IPS-20b (cell line): ENCODE results near the gene RASA3.

Experiments used
- H3K27ac ChIP-seq: one replicate; pipeline ENCODE4 v1.5.1; 2013; ENCODE audit warnings: low read length
- H3K27me3 ChIP-seq: 2 replicates; pipeline ENCODE4 v1.6.1; 2013; ENCODE audit warnings: mild to moderate bottlenecking, low read length, inconsistent platforms; ENCODE audit not compliant: insufficient read depth
- H3K36me3 ChIP-seq: 2 replicates; pipeline ENCODE4 v1.6.1; 2013; ENCODE audit warnings: low read depth, mild to moderate bottlenecking, inconsistent platforms, low read length, moderate library complexity; ENCODE audit not compliant: insufficient read depth
- H3K4me1 ChIP-seq: 2 replicates; pipeline ENCODE4 v1.6.1; 2013; ENCODE audit warnings: mild to moderate bottlenecking, control low read depth, inconsistent platforms, low read length, moderate library complexity; ENCODE audit not compliant: insufficient read depth
- H3K4me3 ChIP-seq: 2 replicates; pipeline ENCODE4 v1.5.1; 2013; ENCODE audit warnings: mild to moderate bottlenecking, low read length, inconsistent platforms
- H3K9ac ChIP-seq: 2 replicates; pipeline ENCODE4 v1.6.1; 2013; ENCODE audit warnings: low read depth, mild to moderate bottlenecking, inconsistent platforms, low read length, moderate library complexity
- H3K9me3 ChIP-seq: 2 replicates; pipeline ENCODE4 v1.6.1; 2013; ENCODE audit warnings: mild to moderate bottlenecking, low read depth, low read length, inconsistent platforms; ENCODE audit not compliant: insufficient read depth

The RASA3 gene

GRCh38 chr13:114005206-114005724, 127.2 kb downstream of the RASA3 start:
- Histone ChIP-seq H3K27ac (no peak overlapping the region), H3K27me3 (no peaks in the 10 kb centered on the region), H3K36me3 (0 out of 2 replicates have a peak, but pooled peaks cover 5% of the 10 kb centered on the region), H3K9me3 (no peaks in the 10 kb centered on the region), H3K4me1 (no peaks in the 10 kb centered on the region), H3K4me3 (no peak overlapping the region), H3K9ac (no peak overlapping the region)

- no peaks in the 10 kb centered on the region for H3K27me3 ChIP-seq
- no peak overlapping the region for H3K4me3 ChIP-seq
- H3K4me1 ChIP-seq, result no peaks in the 10 kb centered on the region
- H3K9me3 ChIP-seq, result no peaks in the 10 kb centered on the region
- H3K9ac ChIP-seq, result no peak overlapping the region
- 0 out of 2 replicates have a peak, but pooled peaks cover 5% of the 10 kb centered on the region for H3K36me3 ChIP-seq
- no peak overlapping the region for H3K27ac ChIP-seq
Observed at GRCh38 chr13:114004420-114005205, 127.8 kb downstream of the RASA3 start.

DNA sequence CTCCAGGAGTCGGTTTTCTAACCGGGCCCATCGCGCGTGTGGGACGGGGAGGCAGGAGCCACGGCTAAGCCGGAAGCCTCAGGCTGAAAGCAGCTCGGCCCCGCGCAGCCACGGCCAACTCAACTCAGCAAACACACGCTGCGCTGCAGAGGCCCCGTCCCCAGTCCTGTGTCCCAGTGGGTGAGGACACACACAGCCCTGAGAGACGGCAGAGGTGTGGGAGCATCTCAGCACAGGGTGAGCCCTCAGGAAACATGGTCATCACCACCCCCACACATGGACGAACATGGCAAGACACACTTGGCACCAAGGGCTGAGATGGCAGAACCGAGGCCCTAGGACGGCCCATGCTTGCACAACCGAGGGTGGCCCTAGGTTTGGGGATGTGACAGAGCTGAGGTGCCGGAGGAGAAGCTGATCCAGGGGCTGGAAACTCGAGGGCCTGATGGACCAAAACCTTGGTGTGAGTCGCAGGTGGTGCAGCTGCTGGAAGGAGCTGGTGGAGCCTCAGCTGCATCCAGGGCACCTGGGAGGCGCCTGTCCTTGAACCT, 129.6 kb downstream of the RASA3 start:
- Histone ChIP-seq H3K27ac (no peak overlapping the region), H3K4me1 (no peaks in the 10 kb centered on the region), H3K36me3 (no peaks in the 10 kb centered on the region), H3K27me3 (no peaks in the 10 kb centered on the region), H3K9me3 (no peaks in the 10 kb centered on the region), H3K9ac (no peak overlapping the region), H3K4me3 (no peak overlapping the region)

DNA sequence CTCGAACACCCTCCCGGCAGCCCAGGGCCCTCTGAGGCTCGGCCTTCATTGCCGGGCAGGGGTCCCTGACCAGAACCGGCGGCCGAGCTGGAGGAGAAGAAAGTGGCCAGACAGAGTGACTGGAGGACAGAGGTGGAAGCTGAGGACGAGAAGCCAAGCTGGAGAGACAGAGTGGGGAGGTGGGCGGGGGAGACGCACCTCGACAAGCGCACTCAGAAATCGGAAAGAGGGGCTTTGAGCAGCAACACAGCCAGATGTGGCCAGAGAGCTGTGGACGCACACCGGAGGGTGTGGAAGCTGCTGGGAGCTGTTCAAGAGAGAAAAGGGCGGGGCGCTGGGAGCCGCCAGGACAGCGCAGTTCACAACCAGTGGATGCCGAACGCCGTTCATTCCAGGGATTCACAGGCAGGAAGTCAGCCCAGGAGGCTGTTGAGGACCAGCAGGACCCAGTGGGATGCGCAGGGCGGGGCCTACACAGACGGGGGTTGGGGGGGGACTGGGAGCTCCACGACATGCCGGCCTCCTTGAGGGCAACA, 130.3 kb downstream of the RASA3 start:
- no peaks in the 10 kb centered on the region for H3K4me1 ChIP-seq
- H3K4me3 ChIP-seq, result no peak overlapping the region
- no peaks in the 10 kb centered on the region for H3K9me3 ChIP-seq
- H3K9ac ChIP-seq, result no peak overlapping the region
- no peaks in the 10 kb centered on the region for H3K27me3 ChIP-seq
- H3K27ac ChIP-seq, result no peak overlapping the region
- H3K36me3 ChIP-seq, result no peaks in the 10 kb centered on the region

- H3K9me3 ChIP-seq, result no peaks in the 10 kb centered on the region
- no peak overlapping the region for H3K27ac ChIP-seq
- H3K4me3 ChIP-seq, result no peak overlapping the region
- no peak overlapping the region for H3K9ac ChIP-seq
- no peaks in the 10 kb centered on the region for H3K27me3 ChIP-seq
- H3K36me3 ChIP-seq, result no peaks in the 10 kb centered on the region
- no peaks in the 10 kb centered on the region for H3K4me1 ChIP-seq
Observed at GRCh38 chr13:114001331-114002008, 131.0 kb downstream of the RASA3 start.

DNA sequence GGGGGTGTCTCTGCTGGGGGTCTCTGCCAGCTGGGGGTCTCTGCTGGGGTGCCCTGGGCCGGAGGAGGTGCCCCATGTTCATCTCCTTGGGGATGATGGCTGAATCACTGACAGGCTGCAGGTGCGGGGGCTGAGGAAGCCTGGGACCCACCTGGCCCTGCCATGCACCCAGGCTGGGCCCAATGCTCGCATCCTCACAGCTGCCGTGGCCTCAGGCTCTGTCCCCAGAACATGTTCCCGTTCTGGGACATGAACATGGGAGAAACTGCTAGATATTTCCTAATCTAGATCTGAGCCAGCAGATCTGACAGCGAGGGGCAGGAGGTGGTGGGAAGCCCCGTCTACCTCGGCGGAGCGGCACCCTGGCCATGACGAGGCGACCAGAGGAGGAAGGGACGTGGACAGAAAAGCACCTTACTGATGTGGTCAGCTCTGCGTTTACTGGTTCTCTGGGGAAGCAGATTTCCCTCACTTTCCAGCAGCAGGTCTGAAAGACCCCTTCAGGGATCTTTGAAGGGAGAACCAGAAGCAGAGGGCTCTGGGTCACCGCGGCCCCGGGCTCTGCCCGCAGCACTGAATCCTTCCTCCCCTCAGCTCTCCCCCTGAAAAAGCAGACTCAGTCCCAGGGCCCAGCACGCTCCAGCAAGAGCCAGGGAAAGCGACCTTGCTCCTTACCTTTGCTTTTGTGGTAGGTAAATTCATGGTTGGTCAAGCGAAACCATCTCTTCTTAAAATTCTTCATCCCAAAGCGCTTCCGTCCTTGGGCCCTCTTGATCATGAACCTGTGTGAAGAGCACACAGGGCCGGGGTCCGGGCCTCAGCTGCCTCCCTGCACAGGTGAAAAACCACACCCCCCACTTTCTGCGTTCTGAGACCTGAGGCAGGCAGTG, 132.0 kb downstream of the RASA3 start:
- Histone ChIP-seq H3K36me3 (no peaks in the 10 kb centered on the region), H3K4me3 (no peak overlapping the region), H3K9me3 (no peaks in the 10 kb centered on the region), H3K27ac (no peak overlapping the region), H3K9ac (no peak overlapping the region), H3K27me3 (no peaks in the 10 kb centered on the region), H3K4me1 (no peaks in the 10 kb centered on the region)

GRCh38 chr13:113999618-113999910, 132.9 kb downstream of the RASA3 start:
- Histone ChIP-seq H3K27me3 (no peaks in the 10 kb centered on the region), H3K27ac (no peak overlapping the region), H3K4me3 (no peak overlapping the region), H3K9me3 (no peaks in the 10 kb centered on the region), H3K4me1 (no peaks in the 10 kb centered on the region), H3K9ac (no peak overlapping the region), H3K36me3 (no peaks in the 10 kb centered on the region)

DNA sequence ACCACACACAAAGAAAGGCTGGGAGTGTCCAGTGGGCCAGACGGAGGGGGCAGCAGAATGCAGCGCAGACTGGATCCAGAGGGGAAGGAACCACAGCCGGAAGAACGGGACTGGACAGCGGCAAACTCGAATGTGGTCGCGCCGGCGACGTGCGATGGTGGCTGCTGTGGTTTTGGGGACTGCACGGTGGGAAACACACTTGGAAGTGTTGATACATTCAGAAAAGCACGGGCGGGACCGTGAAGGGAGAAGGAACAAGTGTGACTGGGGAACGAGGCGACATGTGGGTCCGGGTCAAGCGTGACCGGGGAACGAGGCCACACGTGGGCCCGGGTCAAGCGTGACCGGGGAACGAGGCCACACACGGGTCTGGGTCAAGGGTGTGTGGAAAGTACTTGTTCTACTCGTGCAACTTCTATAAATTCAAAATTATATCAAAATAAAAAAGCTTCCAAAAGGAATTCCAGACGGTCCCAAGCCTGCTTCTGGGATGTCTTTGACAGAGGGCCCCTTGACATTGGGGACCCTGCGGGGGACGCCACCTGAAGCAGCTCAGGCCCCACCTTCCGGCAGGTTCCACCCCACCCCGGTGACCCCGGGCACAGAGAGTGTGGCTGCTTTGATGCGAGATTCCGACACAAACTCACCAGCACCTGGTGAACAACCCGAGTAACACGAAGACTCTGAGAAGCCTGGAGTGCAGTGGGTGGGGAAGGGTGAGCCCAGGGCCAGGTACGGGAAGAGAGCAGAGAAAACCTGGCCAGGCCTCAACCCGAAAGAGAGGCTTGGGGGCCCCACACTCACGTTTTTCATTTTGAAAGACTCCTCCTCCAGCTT, 133.4 kb downstream of the RASA3 start:
- no peaks in the 10 kb centered on the region for H3K9me3 ChIP-seq
- no peaks in the 10 kb centered on the region for H3K27me3 ChIP-seq
- no peaks in the 10 kb centered on the region for H3K36me3 ChIP-seq
- no peak overlapping the region for H3K9ac ChIP-seq
- H3K27ac ChIP-seq, result no peak overlapping the region
- no peak overlapping the region for H3K4me3 ChIP-seq
- no peaks in the 10 kb centered on the region for H3K4me1 ChIP-seq

DNA sequence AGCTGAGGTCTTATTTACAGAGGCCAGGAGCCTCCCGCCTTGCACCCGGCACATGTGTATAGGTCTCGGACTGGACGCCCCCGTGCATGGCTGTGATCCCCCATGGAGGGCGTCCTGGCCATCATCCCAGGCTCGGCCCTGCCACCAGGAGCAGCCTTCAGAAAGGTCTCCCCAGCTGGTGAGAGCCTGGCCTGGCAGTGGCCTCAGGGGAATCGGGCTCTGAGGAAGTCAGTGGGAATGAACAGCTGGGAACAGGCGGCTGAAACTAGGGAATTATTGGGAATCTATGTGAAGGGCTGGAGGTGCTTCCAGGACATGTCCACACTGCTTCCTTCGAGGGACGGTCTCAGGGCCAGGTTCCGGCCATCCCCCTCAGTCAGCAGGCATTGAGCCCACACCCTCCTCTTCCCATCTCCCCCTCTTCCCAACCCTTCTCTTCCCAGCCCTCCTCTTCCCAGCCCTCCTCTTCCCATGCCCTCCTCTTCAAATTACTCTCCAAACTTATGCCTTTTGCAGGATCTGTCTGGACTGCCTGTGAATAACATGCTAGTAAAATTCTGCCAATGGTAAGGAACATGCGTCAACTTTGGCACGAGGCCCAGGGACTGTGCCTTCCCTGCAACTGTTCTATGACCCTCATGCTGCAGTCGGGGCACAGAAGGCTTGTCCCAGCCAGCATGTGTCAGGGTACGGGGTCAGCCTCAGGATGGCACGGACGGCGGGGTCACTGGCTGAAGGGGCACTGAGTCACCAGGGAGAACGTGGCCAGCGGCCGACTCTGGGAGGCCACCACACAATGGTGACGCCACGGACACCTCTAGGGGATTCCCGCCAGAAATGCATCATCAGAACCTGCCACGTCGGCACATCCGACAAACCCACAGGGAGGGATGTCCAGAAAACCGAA, 134.3 kb downstream of the RASA3 start:
- Histone ChIP-seq H3K27ac (no peak overlapping the region), H3K4me3 (no peak overlapping the region), H3K27me3 (no peaks in the 10 kb centered on the region), H3K4me1 (no peaks in the 10 kb centered on the region), H3K36me3 (no peaks in the 10 kb centered on the region), H3K9me3 (no peaks in the 10 kb centered on the region), H3K9ac (no peak overlapping the region)
